DND-41 (cell line): Measurements from ENCODE around the gene NUDT4.

Experiments used
- ATAC-seq: fragments of 200-7000 bp; cut with Tn5 transposase; 3 replicates; pipeline ENCODE4 v1.9.1; 2021; ENCODE audit warnings: low read depth; ENCODE audit not compliant: insufficient read depth
- DNase-seq: peaks from one replicate; pipeline ENCODE4 v3.0.0-alpha.2; 2020
- H2AFZ ChIP-seq: 2 replicates; pipeline ENCODE4 v1.6.0; 2012; ENCODE audit warnings: low read depth, low read length
- H3K27ac ChIP-seq: 2 replicates; pipeline ENCODE4 v1.5.1; 2012; ENCODE audit warnings: low read length, inconsistent platforms
- H3K27me3 ChIP-seq: fragments of 200-600 bp; sonication (generic); 2 replicates; pipeline ENCODE4 v1.6.0; 2012; ENCODE audit warnings: low read length, mild to moderate bottlenecking, inconsistent platforms; ENCODE audit not compliant: insufficient read depth, poor library complexity
- H3K36me3 ChIP-seq: 2 replicates; pipeline ENCODE4 v1.5.1; 2012; ENCODE audit warnings: low read length, inconsistent platforms; ENCODE audit not compliant: insufficient read depth
- H3K4me1 ChIP-seq: 2 replicates; pipeline ENCODE4 v1.5.1; 2012; ENCODE audit warnings: mild to moderate bottlenecking, low read length; ENCODE audit not compliant: insufficient read depth
- H3K4me2 ChIP-seq: 2 replicates; pipeline ENCODE4 v1.6.0; 2012; ENCODE audit warnings: mild to moderate bottlenecking, moderate library complexity, low read length, inconsistent platforms; ENCODE audit not compliant: insufficient read depth
- H3K4me3 ChIP-seq, 2 experiments: fragments of 200-600 bp in 1 of 2; shearing (Covaris generic) in 1 of 2; 2 replicates each; pipeline ENCODE4 v1.5.1; 2012 to 2016; ENCODE audit warnings: inconsistent platforms in 2 of 2, low read length in 2 of 2, mild to moderate bottlenecking in 2 of 2, low read depth in 1 of 2, moderate library complexity in 1 of 2
- H3K79me2 ChIP-seq: 2 replicates; pipeline ENCODE4 v1.6.0; 2012; ENCODE audit warnings: low read length, inconsistent platforms; ENCODE audit not compliant: insufficient read depth
- H3K9ac ChIP-seq: 2 replicates; pipeline ENCODE4 v1.6.0; 2012; ENCODE audit warnings: low read depth, mild to moderate bottlenecking, inconsistent platforms, low read length, moderate library complexity
- H3K9me3 ChIP-seq: 2 replicates; pipeline ENCODE4 v1.5.1; 2012; ENCODE audit warnings: low read length, moderate library complexity, mild to moderate bottlenecking, inconsistent platforms; ENCODE audit not compliant: insufficient read depth, severe bottlenecking
- H4K20me1 ChIP-seq: 2 replicates; pipeline ENCODE4 v1.6.0; 2012; ENCODE audit warnings: low read length; ENCODE audit not compliant: insufficient read depth
- EZH2 ChIP-seq: IDR thresholded peaks from 3 replicates; pipeline ENCODE4 v1.6.1; 2012; ENCODE audit warnings: borderline replicate concordance, low read depth, mild to moderate bottlenecking, moderate library complexity, low read length, inconsistent platforms; ENCODE audit not compliant: severe bottlenecking
- TF ChIP-seq, protein P1 (sequence below): IDR thresholded peaks from 2 replicates; pipeline ENCODE4 v1.5.1; 2012; ENCODE audit warnings: borderline replicate concordance, low read length, moderate library complexity, mild to moderate bottlenecking; ENCODE audit not compliant: poor library complexity, severe bottlenecking; ENCODE audit errors: extremely low read depth

Gene NUDT4

DNA sequence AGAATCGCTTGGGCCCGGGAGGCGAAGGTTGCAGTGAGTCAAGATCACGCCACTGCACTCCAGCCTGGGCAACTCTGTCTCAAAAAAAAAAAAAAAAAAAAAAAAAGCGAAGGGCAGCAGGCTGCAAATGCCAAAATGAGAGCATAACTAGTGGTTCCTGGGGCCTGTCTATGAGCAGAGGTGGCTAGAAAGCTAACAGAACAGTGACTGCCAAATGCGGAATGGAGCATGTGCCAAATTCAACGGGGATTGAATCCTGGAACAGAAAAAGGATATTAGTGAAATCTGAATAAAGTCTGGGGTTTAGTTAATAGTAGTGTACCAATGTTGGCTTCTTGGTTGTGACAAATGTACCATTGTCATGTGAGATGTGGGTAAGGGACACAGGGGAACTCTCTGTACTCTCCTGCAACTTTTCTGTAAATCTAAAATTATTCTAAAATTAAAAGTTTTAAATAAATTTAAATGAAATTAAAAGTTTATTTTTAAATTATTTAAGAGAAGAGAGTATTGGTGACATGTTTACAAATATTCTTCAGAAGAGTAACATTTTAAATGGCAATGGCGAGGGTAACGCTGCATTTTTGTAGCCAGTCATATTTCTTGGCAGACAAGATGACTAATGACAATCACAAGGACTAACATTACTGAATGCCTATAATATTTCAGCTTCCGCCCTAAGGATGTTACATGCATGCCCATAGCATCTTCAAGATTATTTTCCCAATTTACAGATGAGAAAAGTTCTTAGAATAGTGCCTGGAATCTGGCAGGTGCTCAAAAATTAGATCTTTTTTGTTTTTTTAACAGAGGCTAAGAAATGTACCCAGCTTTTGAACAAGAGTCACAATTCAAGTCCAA is 28.9 kb upstream of the NUDT4 start:
- ATAC-seq (no peak), DNase-seq (no peak)
- Histone ChIP-seq H3K9ac (no peak overlapping the region), H3K79me2 (no peaks in the 10 kb centered on the region), H3K27me3 (no peaks in the 10 kb centered on the region), H3K36me3 (no peaks in the 10 kb centered on the region), H3K4me2 (no peak overlapping the region), H3K4me3 (no peak overlapping the region), H3K9me3 (no peaks in the 10 kb centered on the region), H3K4me1 (no peaks in the 10 kb centered on the region), H4K20me1 (no peaks in the 10 kb centered on the region), H2AFZ (no peak overlapping the region), H3K27ac (no peak overlapping the region)
- TF ChIP-seq, protein P1, sequence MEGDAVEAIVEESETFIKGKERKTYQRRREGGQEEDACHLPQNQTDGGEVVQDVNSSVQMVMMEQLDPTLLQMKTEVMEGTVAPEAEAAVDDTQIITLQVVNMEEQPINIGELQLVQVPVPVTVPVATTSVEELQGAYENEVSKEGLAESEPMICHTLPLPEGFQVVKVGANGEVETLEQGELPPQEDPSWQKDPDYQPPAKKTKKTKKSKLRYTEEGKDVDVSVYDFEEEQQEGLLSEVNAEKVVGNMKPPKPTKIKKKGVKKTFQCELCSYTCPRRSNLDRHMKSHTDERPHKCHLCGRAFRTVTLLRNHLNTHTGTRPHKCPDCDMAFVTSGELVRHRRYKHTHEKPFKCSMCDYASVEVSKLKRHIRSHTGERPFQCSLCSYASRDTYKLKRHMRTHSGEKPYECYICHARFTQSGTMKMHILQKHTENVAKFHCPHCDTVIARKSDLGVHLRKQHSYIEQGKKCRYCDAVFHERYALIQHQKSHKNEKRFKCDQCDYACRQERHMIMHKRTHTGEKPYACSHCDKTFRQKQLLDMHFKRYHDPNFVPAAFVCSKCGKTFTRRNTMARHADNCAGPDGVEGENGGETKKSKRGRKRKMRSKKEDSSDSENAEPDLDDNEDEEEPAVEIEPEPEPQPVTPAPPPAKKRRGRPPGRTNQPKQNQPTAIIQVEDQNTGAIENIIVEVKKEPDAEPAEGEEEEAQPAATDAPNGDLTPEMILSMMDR: no peak

DNA sequence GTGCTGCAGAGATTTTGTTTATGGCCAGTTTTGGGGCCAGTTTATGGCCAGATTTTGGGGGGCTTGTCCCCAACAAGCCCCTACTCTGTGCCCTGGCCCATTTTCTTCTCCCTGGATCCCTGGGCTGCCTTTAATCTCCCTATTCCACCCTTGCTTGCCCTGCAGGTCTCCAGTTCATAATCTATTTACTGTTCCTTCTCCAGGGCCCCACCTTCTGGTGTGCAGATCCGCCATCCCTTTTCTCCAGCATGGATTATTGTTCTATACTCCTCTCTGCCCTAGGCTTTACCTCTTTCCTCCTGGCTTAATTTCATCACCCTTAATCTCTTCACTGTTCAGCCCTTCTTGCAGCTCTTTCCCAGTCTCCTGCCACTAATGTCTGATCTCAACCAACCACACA is 26.0 kb upstream of the NUDT4 start:
- Histone ChIP-seq H3K9ac (no peak overlapping the region), H3K27me3 (no peaks in the 10 kb centered on the region), H2AFZ (no peak overlapping the region), H3K36me3 (no peaks in the 10 kb centered on the region), H4K20me1 (no peaks in the 10 kb centered on the region), H3K4me1 (no peaks in the 10 kb centered on the region), H3K27ac (no peak overlapping the region), H3K9me3 (no peaks in the 10 kb centered on the region), H3K79me2 (no peaks in the 10 kb centered on the region), H3K4me3 (no peak overlapping the region), H3K4me2 (no peak overlapping the region)
- DNase-seq: no peak
- TF ChIP-seq EZH2: no peak
- TF ChIP-seq, protein P1: no peak
- no peak for ATAC-seq

DNA sequence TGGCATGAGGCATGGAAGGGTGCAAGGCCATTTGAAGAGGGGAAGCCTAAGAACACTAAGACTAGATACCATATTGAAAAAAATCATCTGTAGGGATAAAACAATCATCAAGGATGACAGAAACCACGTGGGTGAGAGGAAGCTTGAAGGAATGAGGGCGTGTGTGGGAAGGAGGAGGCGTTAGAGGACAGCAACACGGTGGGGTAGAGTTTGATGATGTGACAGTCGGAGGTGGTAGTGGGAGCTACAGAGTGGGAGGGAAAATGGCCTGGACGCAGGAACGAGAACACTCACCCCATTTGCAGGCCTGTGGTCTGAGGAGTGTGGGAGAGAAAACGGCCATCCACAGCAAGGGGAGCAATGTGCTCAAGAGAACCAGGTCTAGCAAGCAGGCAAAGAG is 25.4 kb upstream of the NUDT4 start:
- Histone ChIP-seq H3K9me3 (no peaks in the 10 kb centered on the region), H3K4me3 (no peak overlapping the region), H3K4me2 (no peak overlapping the region), H3K9ac (no peak overlapping the region), H3K27me3 (no peaks in the 10 kb centered on the region), H3K27ac (no peak overlapping the region), H3K4me1 (no peaks in the 10 kb centered on the region), H4K20me1 (no peaks in the 10 kb centered on the region), H3K79me2 (no peaks in the 10 kb centered on the region), H3K36me3 (no peaks in the 10 kb centered on the region), H2AFZ (no peak overlapping the region)
- TF ChIP-seq, protein P1: no peak
- TF ChIP-seq EZH2: no peak
- DNase-seq (no peak), ATAC-seq (no peak)
